Activated CD4-positive, alpha-beta T cell treated with anti-CD3 and anti-CD28 coated beads for 4 hours (primary cell): ENCODE data around the gene NUDT3.

ENCODE experiments used
- DNase-seq, 2 donors: peaks; one replicate each; pipeline ENCODE4 v3.0.0-alpha.2; 2020

The NUDT3 gene

DNA sequence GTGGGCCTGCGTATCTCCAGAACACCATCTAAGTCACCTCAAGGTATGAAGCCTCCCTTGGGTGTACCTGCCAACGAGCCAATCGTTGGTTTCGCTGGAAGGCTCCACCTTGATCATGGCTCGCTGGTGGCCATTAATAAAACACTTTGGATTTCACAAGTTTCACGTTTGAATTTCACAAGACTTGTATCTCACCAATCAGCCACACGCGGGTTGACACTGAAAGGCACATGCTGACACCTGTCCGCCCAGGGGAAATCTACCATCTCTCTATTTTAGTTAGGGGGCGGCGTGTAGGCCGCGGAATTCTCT is 156.4 kb downstream of the NUDT3 start:
- peak in 1 of 2 donors; percentile 53 for DNase-seq

DNA sequence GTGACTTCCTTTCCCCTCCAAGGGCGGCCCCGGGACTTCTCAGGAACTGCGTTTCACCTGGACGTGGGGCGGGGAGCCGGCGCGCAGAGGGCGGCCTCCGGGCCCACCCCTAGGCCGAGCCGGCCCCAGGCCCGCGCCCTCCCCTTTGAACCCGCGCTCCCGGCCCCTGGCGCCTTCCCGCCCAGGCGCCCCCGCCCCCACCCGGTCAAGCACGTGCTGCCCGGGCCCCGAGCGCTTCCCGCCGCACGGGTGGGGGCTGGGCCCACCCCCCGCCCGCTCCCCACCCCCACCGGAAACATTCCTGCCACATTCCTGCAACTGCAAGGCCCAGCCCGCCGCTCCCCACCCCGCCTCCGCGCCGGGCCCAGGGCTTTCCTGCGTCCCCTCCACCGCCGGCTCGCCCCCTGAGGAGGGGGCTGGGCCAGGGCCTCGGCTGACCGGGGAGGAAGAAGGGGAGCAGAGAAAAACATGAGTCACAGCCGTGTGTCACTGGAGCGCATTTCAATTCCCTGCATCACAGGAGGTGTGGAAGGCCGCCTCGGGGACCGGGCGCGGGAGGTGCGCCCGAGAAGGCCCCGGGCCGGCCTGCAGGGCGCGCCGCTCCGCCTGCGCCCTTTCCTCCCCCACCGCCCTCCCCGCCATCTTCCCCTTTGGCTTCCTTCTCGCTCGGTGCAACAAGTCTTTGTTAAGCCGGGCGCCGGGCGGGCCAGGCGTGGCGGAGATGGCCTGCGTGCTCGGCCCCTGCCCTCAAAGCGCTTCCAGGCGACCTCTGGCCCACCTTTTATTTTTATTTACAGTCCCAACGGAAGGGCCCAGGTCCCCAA is 156.9 kb downstream of the NUDT3 start:
- DNase-seq: peak; percentile 73 to 77

DNA sequence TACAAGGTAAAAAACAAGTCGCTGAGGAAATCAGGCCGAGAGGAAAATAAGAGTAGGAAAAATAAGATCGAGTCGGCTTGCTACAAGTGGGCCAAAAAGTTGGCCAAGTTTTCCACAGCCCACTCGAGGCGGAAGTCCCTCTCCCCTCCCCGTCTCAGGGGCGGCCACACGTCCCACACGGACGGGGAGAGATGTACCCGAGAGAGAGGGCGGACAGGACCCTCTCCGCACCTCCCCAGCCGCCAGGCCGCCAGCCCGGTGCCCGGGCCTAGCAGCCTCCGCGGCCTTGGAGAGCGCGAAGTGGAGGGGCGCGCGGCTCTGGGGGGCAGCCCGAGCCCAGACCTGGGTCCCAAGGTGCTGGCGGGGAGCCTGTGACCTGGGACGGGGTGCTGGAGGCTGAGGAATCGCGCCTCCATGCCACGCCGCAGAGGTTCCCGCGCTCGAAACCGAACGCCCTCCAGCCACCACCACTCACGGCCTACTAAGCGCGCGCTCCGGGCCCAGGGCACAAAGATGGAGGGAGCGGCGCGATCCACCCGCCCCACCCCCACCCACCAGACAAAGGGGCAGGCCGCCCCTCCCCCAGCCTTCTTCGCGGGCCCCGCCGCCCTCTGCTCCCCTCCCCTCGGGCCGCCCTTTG is 157.7 kb downstream of the NUDT3 start:
- DNase-seq: no peak

DNA sequence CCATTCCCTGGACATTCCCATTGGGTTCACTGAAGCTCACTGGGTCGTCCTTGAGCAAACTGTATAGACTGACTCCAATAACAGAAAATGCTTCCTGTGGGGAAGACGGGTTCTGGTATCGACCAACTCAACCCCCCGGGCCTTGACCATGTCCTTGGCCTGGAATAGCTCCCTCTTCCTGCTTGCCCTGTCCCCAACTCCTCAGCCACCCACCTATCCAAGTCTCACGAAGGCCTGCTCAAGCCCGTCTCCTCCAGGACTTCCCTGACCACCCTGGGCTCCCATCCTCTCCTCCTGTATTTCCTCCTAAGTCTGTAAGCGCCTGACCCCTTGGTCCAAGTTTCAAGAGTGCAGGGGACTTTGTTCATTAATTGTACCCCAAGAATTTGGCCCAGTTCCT is 158.6 kb downstream of the NUDT3 start:
- DNase-seq: no peak

DNA sequence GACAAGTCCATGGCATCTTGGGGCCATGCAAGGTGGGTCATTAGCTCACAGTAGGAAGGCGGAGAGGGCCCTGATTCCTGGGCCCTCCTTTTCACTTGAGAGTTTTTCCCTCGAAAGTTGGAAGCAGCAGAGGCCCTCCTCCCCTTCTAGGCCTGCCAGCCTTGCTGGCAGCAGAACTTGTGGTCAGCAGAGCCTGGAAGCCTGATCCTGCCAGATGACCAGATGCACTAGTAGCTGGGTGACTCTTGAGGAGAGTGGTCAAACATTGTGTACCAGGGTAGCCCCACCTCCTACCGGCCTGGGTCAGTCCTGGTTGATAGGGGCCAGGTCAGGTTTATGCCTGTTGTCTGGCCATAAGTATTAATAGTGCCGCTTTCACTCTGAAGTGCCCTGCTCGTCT is 159.6 kb downstream of the NUDT3 start:
- DNase-seq: no peak

- no peak for DNase-seq
These were observed 160.7 kb downstream of the NUDT3 start for GRCh38 chr6:34231566-34232336.

DNA sequence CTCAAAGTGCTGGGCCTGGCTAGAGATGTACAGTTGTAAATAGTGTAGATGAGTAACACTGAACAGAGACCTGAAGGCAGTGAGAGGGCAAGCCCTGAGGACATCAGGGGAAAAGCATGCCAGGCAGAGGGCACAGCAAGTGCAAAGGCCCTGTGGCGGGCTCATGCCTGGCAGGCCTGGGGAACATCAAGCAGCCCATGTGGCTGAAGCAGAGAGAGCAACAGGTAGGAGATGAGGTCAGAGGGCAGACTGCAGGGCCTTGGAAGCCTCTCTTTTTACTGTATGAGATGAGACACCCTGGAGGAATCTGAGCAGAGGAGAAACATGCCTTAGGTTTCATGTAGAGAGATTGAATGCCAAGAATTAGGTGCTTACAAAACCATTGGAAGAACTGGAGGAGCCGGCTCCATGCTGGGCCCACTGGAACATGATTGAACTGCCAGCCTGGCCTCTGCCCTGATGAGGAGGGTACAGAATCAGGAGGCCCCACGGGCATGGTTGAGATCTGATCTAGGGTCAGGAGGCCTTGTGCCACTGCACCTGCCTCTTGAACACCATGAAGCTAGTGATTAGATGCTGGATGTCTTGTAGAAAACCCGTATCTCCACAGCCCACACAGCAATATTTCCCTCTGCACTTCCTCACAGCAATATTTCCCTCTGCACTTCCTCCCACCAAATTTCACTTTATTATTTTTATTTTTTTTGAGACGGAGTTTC is 161.7 kb downstream of the NUDT3 start:
- DNase-seq: no peak

GRCh38 chr6:34229877-34230276 is 162.6 kb downstream of the NUDT3 start:
- DNase-seq: no peak
